ENCODE results near the gene SH3TC2. TPM values are rescaled to one million over a fixed set of nuclear protein-coding genes. Genes with fewer than 3 reads are reported as not detected.

Gene SH3TC2
- total RNA-seq, 1 donor from 2014 or later = not detected

DNA sequence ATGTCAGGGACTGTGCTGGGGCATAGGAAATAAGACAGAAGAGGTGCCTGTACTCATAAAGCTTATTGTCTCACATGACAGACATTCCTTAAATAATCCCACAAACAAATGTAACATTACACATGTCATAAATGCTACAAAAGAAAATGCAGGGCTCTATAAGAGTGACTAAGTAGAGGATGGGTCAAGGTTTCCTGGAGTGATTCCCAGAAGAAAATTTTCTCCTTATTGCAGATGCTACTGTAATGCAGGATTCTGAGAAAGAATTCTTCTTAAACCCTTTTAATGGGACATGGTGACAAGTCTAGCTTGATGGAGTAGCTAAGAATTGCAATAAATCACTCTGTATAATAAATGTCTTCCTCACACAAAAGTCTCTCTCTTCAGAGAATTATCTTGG is 55.7 kb downstream of the SH3TC2 start:
- Mint-ChIP-seq H3K4me3 (no peak overlapping the region), H3K9me3 (no peaks in the 10 kb centered on the region), H3K27me3 (no peaks in the 10 kb centered on the region), H3K36me3 (ENCODE audit: low read depth) (no peaks in the 10 kb centered on the region), H3K4me1 (no peaks in the 10 kb centered on the region), H3K27ac (no peak overlapping the region)
- CTCF ChIA-PET = interaction anchor here (0.8 to 1.7 kb wide), 3 partner anchors 266 to 275 kb away, joined by 3 to 11 read pairs (median 4); no protein-coding TSS in a partner anchor
- intact Hi-C loops (cut with micrococcal nuclease) = no loop called here
- DNase-seq (no peak), ATAC-seq (ENCODE audit: low read depth) (no peak)
- POLR2A ChIA-PET = no interaction called here
- TF ChIP-seq, protein P1, sequence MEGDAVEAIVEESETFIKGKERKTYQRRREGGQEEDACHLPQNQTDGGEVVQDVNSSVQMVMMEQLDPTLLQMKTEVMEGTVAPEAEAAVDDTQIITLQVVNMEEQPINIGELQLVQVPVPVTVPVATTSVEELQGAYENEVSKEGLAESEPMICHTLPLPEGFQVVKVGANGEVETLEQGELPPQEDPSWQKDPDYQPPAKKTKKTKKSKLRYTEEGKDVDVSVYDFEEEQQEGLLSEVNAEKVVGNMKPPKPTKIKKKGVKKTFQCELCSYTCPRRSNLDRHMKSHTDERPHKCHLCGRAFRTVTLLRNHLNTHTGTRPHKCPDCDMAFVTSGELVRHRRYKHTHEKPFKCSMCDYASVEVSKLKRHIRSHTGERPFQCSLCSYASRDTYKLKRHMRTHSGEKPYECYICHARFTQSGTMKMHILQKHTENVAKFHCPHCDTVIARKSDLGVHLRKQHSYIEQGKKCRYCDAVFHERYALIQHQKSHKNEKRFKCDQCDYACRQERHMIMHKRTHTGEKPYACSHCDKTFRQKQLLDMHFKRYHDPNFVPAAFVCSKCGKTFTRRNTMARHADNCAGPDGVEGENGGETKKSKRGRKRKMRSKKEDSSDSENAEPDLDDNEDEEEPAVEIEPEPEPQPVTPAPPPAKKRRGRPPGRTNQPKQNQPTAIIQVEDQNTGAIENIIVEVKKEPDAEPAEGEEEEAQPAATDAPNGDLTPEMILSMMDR (IDR thresholded peaks at IDR 0.05) = no peak

DNA sequence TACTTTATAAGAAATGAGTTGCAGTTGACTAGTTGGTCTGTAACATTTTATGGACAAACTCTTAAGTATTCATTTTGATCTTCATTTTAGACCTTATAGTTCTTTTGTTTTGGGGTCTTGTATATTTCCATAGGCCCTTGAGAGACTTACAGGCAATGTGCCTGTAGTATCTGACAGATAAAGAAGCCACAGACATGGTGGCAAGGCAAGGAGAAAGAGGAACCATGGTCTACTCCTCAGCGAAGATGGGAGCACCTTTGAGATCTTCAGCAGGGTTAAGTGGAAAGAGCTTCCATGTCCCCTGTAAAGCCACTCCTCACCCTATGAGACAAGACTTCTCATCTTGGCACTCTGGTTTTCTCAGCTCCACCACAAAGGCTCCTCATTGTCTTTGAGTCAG is 56.4 kb downstream of the SH3TC2 start:
- Mint-ChIP-seq H3K4me1 (no peaks in the 10 kb centered on the region), H3K36me3 (ENCODE audit: low read depth) (no peaks in the 10 kb centered on the region), H3K9me3 (no peaks in the 10 kb centered on the region), H3K27ac (no peak overlapping the region), H3K27me3 (no peaks in the 10 kb centered on the region), H3K4me3 (no peak overlapping the region)
- ChIA-PET CTCF (interaction anchor here (0.8 to 1.7 kb wide), 4 partner anchors 265 to 274 kb away, joined by 3 to 11 read pairs (median 4); no protein-coding TSS in a partner anchor), POLR2A (no interaction called here)
- TF ChIP-seq, protein P1 (IDR thresholded peaks at IDR 0.05) = no peak
- DNase-seq (no peak), ATAC-seq (ENCODE audit: low read depth) (no peak)
- intact Hi-C loops (cut with micrococcal nuclease) = no loop called here

DNA sequence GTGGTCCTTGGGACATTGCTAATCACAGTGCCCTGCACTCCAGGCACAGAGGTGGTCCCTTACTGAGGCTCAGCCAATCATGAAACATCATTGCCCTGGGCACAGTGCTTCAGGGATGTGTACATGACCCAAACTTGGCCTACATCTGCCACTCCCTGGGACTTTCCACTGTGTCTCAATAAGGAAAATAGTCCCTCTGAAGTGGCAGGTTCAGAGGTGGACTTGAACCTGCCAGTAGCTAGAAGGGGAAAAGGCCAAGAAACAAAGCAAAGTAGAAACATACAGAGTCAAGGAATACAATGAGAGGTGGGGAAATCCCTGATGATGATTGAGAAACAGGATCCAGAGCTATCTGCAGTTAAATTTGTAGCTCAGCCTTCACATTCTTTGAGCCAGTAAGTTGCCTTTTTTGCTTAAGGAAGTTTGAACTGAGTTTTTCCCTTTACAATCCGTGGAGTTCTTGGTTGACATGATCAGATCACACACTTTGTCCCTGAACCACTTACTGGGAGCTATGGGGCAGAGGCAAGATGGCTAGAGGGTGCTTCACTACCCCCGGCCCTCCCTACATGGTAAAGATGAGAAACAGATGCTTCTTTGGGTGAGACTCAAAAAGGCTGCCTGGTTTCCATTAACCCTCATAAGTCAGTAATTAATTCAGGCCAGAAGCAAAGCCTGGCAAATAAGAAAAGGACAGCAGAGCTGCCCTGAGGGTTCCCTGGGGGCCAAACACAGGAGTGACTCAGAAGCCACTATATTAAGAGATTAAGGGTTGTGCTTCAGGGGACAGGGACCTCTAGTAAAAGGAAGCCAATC is 57.6 kb downstream of the SH3TC2 start:
- CTCF ChIA-PET = interaction anchor here (1.2 kb wide), 1 partner anchor 272 kb away, joined by 3 read pairs; no protein-coding TSS in a partner anchor
- Mint-ChIP-seq H3K27ac (no peak overlapping the region), H3K4me1 (no peaks in the 10 kb centered on the region), H3K4me3 (no peak overlapping the region), H3K9me3 (no peaks in the 10 kb centered on the region), H3K27me3 (peaks cover 2% of the 10 kb centered on the region), H3K36me3 (ENCODE audit: low read depth) (no peaks in the 10 kb centered on the region)
- intact Hi-C loops (cut with micrococcal nuclease) = no loop called here
- POLR2A ChIA-PET = no interaction called here
- no peak for ATAC-seq (ENCODE audit: low read depth)
- TF ChIP-seq, protein P1 (IDR thresholded peaks at IDR 0.05) = no peak
- DNase-seq = no peak

DNA sequence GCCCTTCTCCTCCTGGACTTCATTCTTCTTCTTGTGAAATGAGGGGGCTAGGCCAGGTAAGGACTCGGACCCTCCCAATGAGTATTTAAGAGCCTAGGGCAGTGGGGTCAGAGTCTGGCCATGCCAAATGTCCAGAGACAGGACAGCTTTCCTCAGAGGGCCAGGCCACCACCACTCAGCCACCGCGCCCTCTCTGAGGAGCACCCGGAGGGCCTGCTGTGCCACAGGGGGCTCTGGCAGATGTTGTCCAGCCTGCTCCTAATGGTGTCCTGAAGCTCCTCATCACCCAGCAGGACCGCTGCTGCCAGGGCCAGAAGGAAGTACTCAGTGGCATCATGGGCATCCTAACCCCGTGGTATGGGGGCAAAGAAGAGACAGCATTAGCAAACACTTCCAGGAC is 58.3 kb downstream of the SH3TC2 start:
- CTCF ChIA-PET = interaction anchor here (1.2 to 3.0 kb wide), 2 partner anchors 263 to 272 kb away, joined by 3 to 15 read pairs; no protein-coding TSS in a partner anchor
- no peak overlapping the region for H3K4me3 Mint-ChIP-seq
- no peak overlapping the region for H3K27ac Mint-ChIP-seq
- TF ChIP-seq, protein P1 (IDR thresholded peaks at IDR 0.05) = no peak
- intact Hi-C loops (cut with micrococcal nuclease) = no loop called here
- DNase-seq (no peak), ATAC-seq (ENCODE audit: low read depth) (no peak)
- no peaks in the 10 kb centered on the region for H3K9me3 Mint-ChIP-seq
- POLR2A ChIA-PET = no interaction called here
- peaks cover 9% of the 10 kb centered on the region for H3K27me3 Mint-ChIP-seq
- no peaks in the 10 kb centered on the region for H3K36me3 Mint-ChIP-seq (ENCODE audit: low read depth)
- no peaks in the 10 kb centered on the region for H3K4me1 Mint-ChIP-seq

All from activated B cell treated with CpG ODN at 0.5 μM for 24 hours (primary cell).